Gastroesophageal sphincter (tissue), 4 donors: ENCODE measurements around the gene GMDS. TPM values are rescaled to one million over a fixed set of nuclear protein-coding genes. Genes with fewer than 3 reads are reported as not detected.

ENCODE experiments used
- ATAC-seq: fragments of 150-250 bp; one replicate; pipeline ENCODE4 v1.9.1; 2016; ENCODE audit warnings: mild to moderate bottlenecking, moderate library complexity
- H3K27ac ChIP-seq, 4 donors: fragments of 200-600 bp; sonication (generic) in 3 of 4; 1 replicate in 3 of 4; 2 replicates in 1 of 4; pipeline ENCODE4 v1.5.1; 2016 to 2019
- H3K27me3 ChIP-seq: fragments of 200-600 bp; sonication (generic); one replicate; pipeline ENCODE4 v1.5.1; 2019
- H3K36me3 ChIP-seq, 2 donors: fragments of 200-600 bp; sonication (generic); one replicate each; pipeline ENCODE4 v1.5.1; 2019; ENCODE audit warnings: control low read depth in 1 of 2
- H3K4me1 ChIP-seq, 3 donors: fragments of 200-600 bp; sonication (generic); 1 replicate in 2 of 3; 2 replicates in 1 of 3; pipeline ENCODE4 v1.5.1; 2016 to 2019; ENCODE audit warnings: control low read depth in 2 of 3
- H3K4me3 ChIP-seq, 2 donors: fragments of 200-600 bp; sonication (generic); one replicate each; pipeline ENCODE4 v1.5.1; 2019; ENCODE audit warnings: mild to moderate bottlenecking in 1 of 2, moderate library complexity in 1 of 2
- H3K9me3 ChIP-seq, 3 donors: fragments of 200-600 bp; sonication (generic); one replicate each; pipeline ENCODE4 v1.5.1; 2017 to 2019; ENCODE audit warnings: control low read depth in 2 of 3
- CTCF ChIP-seq, 4 experiments: fragments of 200-600 bp in 2 of 4; fragments of 450-650 bp in 2 of 4; sonication (generic) in 1 of 4; IDR thresholded peaks; one replicate each; pipeline ENCODE4 v1.5.1; 2017 to 2019; ENCODE audit warnings: antibody characterized with exemption in 4 of 4, mild to moderate bottlenecking in 2 of 4, moderate library complexity in 2 of 4
- EP300 ChIP-seq: sonication (generic); formaldehyde crosslinking; IDR thresholded peaks from one replicate; pipeline ENCODE4 v1.6.1; 2017; ENCODE audit warnings: antibody characterized with exemption, mild to moderate bottlenecking
- POLR2A ChIP-seq, 2 donors: fragments of 450-650 bp; IDR thresholded peaks; one replicate each; pipeline ENCODE4 v1.6.1; 2017; ENCODE audit warnings: antibody characterized with exemption in 2 of 2, mild to moderate bottlenecking in 2 of 2, moderate library complexity in 1 of 2
- POLR2AphosphoS5 ChIP-seq: sonication (generic); formaldehyde crosslinking; IDR thresholded peaks from one replicate; pipeline ENCODE4 v1.6.1; 2017; ENCODE audit warnings: antibody characterized with exemption
- WGBS, 2 donors: methylation state at CpG; one replicate each; pipeline ENCODE4 v1.1.5; 2018; ENCODE audit warnings: low coverage in 1 of 2; 5-methylcytosine and 5-hydroxymethylcytosine counted together
- total RNA-seq, 4 donors: library from RNA; depleted of rRNA; stranded (reverse); fragments of >200 nt; gene quantifications; one replicate each; pipeline ENCODE4 v1.1.0, GENCODE V29; 2016

GMDS gene
- total RNA-seq, 4 donors from 2014 or later = 5.0 to 14.7 (median 6.4) TPM

- Histone ChIP-seq H3K4me1 (peaks cover 0 to 8% (median 4%) of the 10 kb centered on the region in 3 donors), H3K9me3 (no peaks in the 10 kb centered on the region), H3K27ac (no peak overlapping the region), H3K27me3 (no peaks in the 10 kb centered on the region), H3K36me3 (peaks cover 0 to 53% of the 10 kb centered on the region in 2 donors), H3K4me3 (no peak overlapping the region)
- 80% methylated on average over 1 of the region's 3 CpGs; no CpG with 5 or more reads in 1 of the 2 donors for WGBS, 2 donors
- ATAC-seq = no peak
- no peak for TF ChIP-seq POLR2A (IDR thresholded peaks at IDR 0.05)
- no peak for TF ChIP-seq CTCF (IDR thresholded peaks at IDR 0.05)
- TF ChIP-seq POLR2AphosphoS5 = no peak
- no peak for TF ChIP-seq EP300
Measured at GRCh38 chr6:2272696-2273095, 27.3 kb upstream of the GMDS start.

- Histone ChIP-seq H3K9me3 (no peaks in the 10 kb centered on the region), H3K27ac (no peak overlapping the region), H3K4me1 (peaks cover 0 to 4% (median 3%) of the 10 kb centered on the region in 3 donors), H3K36me3 (peaks cover 0 to 53% of the 10 kb centered on the region in 2 donors), H3K4me3 (no peak overlapping the region), H3K27me3 (no peaks in the 10 kb centered on the region)
- no peak for ATAC-seq
- no peak for TF ChIP-seq EP300
- no peak for TF ChIP-seq POLR2AphosphoS5
- no peak for TF ChIP-seq POLR2A (IDR thresholded peaks at IDR 0.05)
- no peak for TF ChIP-seq CTCF (IDR thresholded peaks at IDR 0.05)
- 91 to 100% methylated on average over 3 of the region's 3 CpGs for WGBS, 2 donors
Measured at GRCh38 chr6:2270054-2270453, 24.6 kb upstream of the GMDS start.

GRCh38 chr6:2266841-2267240 lies 21.4 kb upstream of the GMDS start:
- no peak overlapping the region for H3K27ac ChIP-seq
- no peak for ATAC-seq
- no peaks in the 10 kb centered on the region for H3K9me3 ChIP-seq
- no peak overlapping the region for H3K4me3 ChIP-seq
- TF ChIP-seq POLR2A (IDR thresholded peaks at IDR 0.05) = no peak
- TF ChIP-seq POLR2AphosphoS5 = no peak
- TF ChIP-seq CTCF (IDR thresholded peaks at IDR 0.05) = no peak
- no peak for TF ChIP-seq EP300
- H3K36me3 ChIP-seq = peaks cover 0 to 43% of the 10 kb centered on the region in 2 donors
- WGBS, 2 donors = 86% methylated on average over 1 of the region's 1 CpG
- H3K4me1 ChIP-seq = no peaks in the 10 kb centered on the region
- H3K27me3 ChIP-seq = no peaks in the 10 kb centered on the region

- no peak overlapping the region for H3K4me3 ChIP-seq
- no peak for ATAC-seq
- no peak overlapping the region for H3K27ac ChIP-seq
- H3K27me3 ChIP-seq = no peaks in the 10 kb centered on the region
- 63 to 68% methylated on average over 3 of the region's 3 CpGs for WGBS, 2 donors
- no peak for TF ChIP-seq POLR2AphosphoS5
- H3K4me1 ChIP-seq = no peaks in the 10 kb centered on the region
- H3K36me3 ChIP-seq = peaks cover 0 to 37% of the 10 kb centered on the region in 2 donors
- no peaks in the 10 kb centered on the region for H3K9me3 ChIP-seq
Measured at GRCh38 chr6:2266031-2266795, 20.8 kb upstream of the GMDS start.

- Histone ChIP-seq H3K27me3 (no peaks in the 10 kb centered on the region), H3K4me1 (no peaks in the 10 kb centered on the region), H3K36me3 (peaks cover 0 to 31% of the 10 kb centered on the region in 2 donors), H3K27ac (no peak overlapping the region), H3K9me3 (no peaks in the 10 kb centered on the region), H3K4me3 (no peak overlapping the region)
- 90 to 100% methylated on average over 1 to 2 of the region's 2 CpGs for WGBS, 2 donors
- ATAC-seq = no peak
- TF ChIP-seq CTCF (IDR thresholded peaks at IDR 0.05) = no peak
- no peak for TF ChIP-seq POLR2AphosphoS5
- TF ChIP-seq POLR2A (IDR thresholded peaks at IDR 0.05) = no peak
- no peak for TF ChIP-seq EP300
Measured at GRCh38 chr6:2264932-2265331, 19.5 kb upstream of the GMDS start.
